Gastrocnemius medialis (tissue), 4 donors: ENCODE measurements around the gene PRKCZ.

Source experiments
- CTCF ChIP-seq, 5 experiments: fragments of 450-650 bp in 3 of 5; fragments of 200-600 bp in 2 of 5; sonication (generic) in 2 of 5; IDR thresholded peaks in 4 of 5; conservative IDR thresholded peaks in 1 of 5; 1 replicate in 4 of 5; 2 replicates in 1 of 5; pipeline ENCODE4 v1.5.1; 2016 to 2019; ENCODE audit warnings: antibody characterized with exemption in 5 of 5, mild to moderate bottlenecking in 3 of 5, moderate library complexity in 3 of 5
- POLR2A ChIP-seq, 2 donors: fragments of 450-650 bp; IDR thresholded peaks; one replicate each; pipeline ENCODE4 v1.6.1; 2017; ENCODE audit warnings: antibody characterized with exemption in 2 of 2, mild to moderate bottlenecking in 2 of 2, moderate library complexity in 2 of 2

- TF ChIP-seq POLR2A (IDR thresholded peaks at IDR 0.05) (no peak), CTCF (IDR thresholded peaks at IDR 0.05 in 4 of 5, conservative IDR thresholded peaks at IDR 0.05 in 1 of 5) (no peak)
Observed at GRCh38 chr1:2080884-2081283, 30.7 kb downstream of the PRKCZ start.
